ENCODE measurements around the gene GABRA6. TPM values are rescaled to one million over a fixed set of nuclear protein-coding genes. Genes with fewer than 3 reads are reported as not detected.

GABRA6 gene
- not detected in 5 replicates for total RNA-seq (2022; extraction: Qiagen RNA extraction)

GRCh38 chr5:161685461-161685860 is at the start of gene GABRA6:
TSS of gene GABRA6 (plus strand) at chr5:161685721. CDS start at chr5:161685990, 269 bp downstream.

Other genes with a start within 250 kb of the GABRA6 start
- 0.01 TPM in 1 of 5 replicates, not detected in the others for gene GABRB2, start 139.0 kb upstream of the GABRA6 start, total RNA-seq (2022; extraction: Qiagen RNA extraction)
- not detected in 5 replicates for gene GABRA1, start 162.4 kb downstream of the GABRA6 start, total RNA-seq (2022; extraction: Qiagen RNA extraction)